Breast epithelium (tissue), 3 donors: ENCODE results near the gene CCT2.

Experiments
- POLR2A ChIP-seq: fragments of 450-650 bp; IDR thresholded peaks from one replicate; pipeline ENCODE4 v1.6.1; 2016; ENCODE audit warnings: antibody characterized with exemption, mild to moderate bottlenecking, moderate library complexity
- POLR2AphosphoS5 ChIP-seq, 3 donors: sonication (generic); formaldehyde crosslinking; IDR thresholded peaks; one replicate each; pipeline ENCODE4 v1.6.1; 2017; ENCODE audit warnings: antibody characterized with exemption in 3 of 3

GRCh38 chr12:69540987-69541386, 44.3 kb upstream of the CCT2 start:
- TF ChIP-seq POLR2A, result no peak
- no peak for TF ChIP-seq POLR2AphosphoS5 (IDR thresholded peaks at IDR 0.05)
